ENCODE results near the gene PTHLH.

PTHLH gene

DNA sequence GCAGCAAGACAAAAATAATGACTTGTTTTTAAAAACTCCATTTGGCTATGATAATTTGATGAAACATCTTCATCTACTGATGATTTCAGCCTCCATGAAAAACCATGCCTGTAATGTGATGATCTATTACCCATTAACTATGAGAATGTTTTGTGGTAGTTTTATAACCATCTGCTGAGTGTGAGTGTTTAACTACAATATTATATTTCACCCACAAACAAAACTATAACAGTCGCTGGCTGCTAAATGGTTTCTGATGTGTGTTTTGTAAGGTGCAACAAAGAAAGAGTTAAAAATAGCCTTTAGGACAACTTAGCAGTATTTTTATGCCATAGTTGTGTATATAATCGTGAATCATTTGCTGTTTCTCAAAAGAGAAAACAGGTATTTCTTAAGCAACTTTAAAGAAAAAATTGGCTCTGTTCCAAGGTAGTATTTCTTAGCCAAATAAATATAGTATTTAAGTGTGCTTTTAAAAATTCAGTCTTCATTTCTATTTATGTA lies 4.9 kb downstream of the PTHLH start:
- TF ChIP-seq, protein P1, sequence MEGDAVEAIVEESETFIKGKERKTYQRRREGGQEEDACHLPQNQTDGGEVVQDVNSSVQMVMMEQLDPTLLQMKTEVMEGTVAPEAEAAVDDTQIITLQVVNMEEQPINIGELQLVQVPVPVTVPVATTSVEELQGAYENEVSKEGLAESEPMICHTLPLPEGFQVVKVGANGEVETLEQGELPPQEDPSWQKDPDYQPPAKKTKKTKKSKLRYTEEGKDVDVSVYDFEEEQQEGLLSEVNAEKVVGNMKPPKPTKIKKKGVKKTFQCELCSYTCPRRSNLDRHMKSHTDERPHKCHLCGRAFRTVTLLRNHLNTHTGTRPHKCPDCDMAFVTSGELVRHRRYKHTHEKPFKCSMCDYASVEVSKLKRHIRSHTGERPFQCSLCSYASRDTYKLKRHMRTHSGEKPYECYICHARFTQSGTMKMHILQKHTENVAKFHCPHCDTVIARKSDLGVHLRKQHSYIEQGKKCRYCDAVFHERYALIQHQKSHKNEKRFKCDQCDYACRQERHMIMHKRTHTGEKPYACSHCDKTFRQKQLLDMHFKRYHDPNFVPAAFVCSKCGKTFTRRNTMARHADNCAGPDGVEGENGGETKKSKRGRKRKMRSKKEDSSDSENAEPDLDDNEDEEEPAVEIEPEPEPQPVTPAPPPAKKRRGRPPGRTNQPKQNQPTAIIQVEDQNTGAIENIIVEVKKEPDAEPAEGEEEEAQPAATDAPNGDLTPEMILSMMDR (IDR thresholded peaks at IDR 0.05), result no peak

DNA sequence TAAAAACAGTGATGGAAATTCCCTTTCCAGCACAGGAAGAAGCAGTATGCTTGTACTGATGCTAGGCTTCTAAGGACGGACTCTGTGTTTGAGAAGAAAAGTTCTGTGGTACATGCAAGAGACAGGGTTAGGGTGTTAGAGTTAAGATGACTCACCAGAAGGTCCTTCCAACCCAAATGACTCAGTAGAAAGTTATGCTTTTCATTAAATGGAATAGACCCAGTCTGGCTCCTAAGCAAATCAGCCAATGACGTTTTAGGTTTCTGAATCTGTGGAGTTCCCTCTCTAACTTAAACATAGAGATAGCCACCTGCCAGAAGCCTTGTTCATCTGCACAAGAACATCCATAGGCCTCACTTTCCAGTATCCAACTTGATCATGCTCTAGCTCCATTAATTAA lies 5.7 kb downstream of the PTHLH start:
- TF ChIP-seq, protein P1 (IDR thresholded peaks at IDR 0.05), result no peak

DNA sequence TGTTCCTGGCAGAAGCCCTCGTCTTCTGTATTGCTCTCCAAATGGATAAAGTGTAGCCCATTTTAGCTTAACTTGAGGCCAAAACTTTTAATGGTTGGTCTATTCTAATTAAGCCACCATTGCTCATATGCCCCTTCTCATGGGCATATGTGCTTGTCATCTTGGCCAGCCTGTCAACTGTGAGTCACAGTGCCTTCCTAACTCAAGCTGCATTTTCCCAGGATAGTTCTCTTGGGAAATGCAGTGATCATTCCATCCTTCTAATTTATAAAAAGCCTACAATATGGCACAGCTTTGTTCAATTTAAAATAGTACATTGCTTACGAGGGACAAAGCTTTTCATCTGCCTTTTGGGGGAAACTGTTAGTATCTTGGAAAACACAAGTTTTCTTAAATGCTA lies 6.6 kb downstream of the PTHLH start:
- TF ChIP-seq, protein P1 (IDR thresholded peaks at IDR 0.05), result no peak

DNA sequence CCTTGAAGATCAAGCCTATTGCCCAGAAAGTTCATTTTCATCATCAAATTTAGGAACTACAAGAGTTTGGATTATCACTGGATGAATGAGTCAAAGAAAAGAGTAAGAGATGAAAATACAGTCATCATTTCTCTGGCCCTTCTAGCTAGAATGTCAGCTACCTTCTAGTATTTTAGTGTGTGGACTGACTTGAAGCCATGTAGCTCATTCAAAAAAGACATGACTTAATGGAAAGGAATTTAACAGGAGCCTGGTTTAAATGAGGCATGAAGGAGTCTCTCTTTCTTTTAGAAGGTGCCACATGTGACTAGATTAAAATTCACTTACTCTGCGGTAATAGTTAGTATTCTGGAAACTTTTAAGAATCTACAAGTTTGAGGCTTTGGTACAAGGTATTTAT lies 7.1 kb downstream of the PTHLH start:
- TF ChIP-seq, protein P1 (IDR thresholded peaks at IDR 0.05), result no peak

DNA sequence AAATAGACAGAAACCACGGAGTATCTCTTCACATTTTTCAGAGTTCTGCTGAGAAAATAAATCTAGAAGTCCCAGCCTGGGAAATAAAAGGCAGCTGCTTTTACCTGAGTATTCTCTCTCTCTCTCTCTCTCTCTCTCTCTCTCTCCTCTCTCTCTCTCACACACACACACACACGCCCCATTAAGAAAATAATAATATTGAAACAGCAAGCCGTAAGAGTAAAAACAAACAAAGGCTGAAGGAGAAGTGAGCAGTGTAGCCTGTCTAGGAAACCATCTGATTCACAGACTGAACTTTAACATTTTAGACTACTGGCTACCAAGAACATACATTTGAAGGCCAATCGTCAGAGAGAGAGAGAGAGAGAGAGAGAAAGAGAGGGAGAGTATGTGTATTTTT lies 8.4 kb downstream of the PTHLH start:
- TF ChIP-seq, protein P1 (IDR thresholded peaks at IDR 0.05), result no peak

DNA sequence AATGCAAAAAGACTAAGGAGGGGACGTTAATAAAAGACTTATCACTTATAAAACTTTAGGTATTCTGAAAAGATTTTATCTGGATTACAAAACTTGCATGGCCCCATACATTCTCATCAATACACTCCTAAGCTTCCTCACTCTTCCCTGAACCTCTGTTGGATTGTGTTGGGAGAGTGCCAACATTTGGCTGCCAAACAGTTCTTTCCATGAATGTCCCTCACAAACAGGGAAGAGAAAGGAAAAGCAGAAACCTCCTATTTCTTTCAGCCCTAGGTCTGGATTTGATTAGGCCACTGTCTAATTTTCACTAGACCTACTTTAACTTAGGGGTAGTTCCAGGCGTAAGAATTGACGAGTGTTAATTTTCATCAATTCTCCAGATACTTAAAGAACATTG lies 11.7 kb downstream of the PTHLH start:
- TF ChIP-seq, protein P1 (IDR thresholded peaks at IDR 0.05), result no peak

DNA sequence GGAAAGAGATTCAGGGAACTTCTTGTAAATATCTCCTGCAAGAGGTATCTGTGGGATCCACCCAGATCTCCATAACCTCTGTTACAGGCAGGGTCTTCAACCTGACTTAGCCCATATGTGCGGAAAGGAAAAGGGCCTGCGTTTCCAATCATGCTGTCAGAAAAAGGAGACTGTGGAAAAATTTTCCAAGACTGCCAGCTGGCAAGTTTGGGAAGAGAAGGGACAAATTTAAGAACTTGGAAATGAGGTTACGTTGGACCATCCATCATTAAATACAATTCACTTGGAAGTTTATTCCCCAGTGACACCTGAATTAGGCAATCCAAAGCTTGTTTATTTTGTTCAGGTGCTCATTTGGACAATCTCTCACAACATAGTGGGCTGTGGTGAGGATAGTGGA lies 13.9 kb downstream of the PTHLH start:
- TF ChIP-seq, protein P1 (IDR thresholded peaks at IDR 0.05), result no peak

DNA sequence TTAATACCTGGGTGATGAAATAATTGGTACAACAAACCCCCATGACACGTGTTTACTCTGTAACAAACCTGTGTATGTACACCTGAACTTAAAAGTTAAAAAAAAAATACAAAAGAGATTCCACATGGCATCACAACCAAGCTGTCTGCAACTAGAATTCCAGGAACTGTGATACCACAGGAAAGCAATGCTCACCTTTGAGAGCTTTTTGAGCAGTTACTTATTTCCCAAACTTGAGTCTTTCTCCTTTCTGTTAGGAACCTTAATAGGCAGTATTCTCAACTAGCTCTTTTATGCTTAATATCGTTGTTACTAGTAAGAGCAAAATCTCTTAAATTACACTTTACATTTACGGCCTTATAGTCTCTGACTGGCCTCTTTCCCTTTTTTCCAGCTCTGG lies 15.2 kb downstream of the PTHLH start:
- TF ChIP-seq, protein P1 (IDR thresholded peaks at IDR 0.05), result no peak
